C4-2B (cell line): Measurements from ENCODE around the gene MRTO4.
"Not testable (repeated sequence)": the region's sequence is repeated elsewhere in the genome, so short reads cannot be mapped to it uniquely, and the experiment has no call there.

Experiments
- H3K27ac ChIP-seq: fragments of 450-650 bp; 2 replicates; pipeline ENCODE4 v1.5.1; 2017
- ZFX ChIP-seq: fragments of 450-650 bp; IDR thresholded peaks from 2 replicates; pipeline ENCODE4 v1.6.1; 2017
- TF ChIP-seq, protein P1 (sequence below): fragments of 450-650 bp; conservative IDR thresholded peaks from 2 replicates; pipeline ENCODE4 v1.5.1; 2017; ENCODE audit warnings: mild to moderate bottlenecking

The MRTO4 gene

DNA sequence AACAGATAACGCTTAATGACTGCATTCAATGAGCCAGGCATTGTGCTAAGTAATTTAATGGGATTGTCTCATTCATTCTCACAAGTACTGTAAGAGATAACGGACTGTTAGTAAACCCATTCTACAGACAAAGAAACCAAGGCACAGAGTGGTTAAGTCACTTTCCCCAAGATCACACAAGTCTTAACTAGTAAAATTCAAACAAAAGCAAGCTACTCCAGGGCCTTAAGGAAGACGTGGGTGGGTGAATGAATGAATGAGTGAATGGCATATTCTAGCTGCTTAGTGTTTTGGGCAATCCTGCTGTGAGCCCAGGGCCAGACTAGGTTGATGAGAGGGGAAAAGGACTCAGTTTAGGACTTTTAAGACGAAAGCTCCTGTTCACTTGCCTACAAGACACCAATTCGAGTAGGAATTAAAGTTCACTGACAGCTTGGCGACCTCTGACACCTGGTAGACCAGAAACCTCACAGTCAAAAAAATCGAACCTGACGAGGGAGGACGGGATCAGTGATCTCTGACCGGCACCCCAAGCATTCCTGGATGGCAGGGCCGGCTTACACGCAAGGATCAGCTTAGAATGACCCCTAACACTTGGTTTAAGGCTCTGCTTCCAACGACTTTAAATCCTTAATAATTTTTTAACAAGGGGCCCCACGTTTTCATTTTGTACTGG is 838 bp upstream of the MRTO4 start:
- peak overlapping the region; percentile 88 for H3K27ac ChIP-seq
- TF ChIP-seq, protein P1, sequence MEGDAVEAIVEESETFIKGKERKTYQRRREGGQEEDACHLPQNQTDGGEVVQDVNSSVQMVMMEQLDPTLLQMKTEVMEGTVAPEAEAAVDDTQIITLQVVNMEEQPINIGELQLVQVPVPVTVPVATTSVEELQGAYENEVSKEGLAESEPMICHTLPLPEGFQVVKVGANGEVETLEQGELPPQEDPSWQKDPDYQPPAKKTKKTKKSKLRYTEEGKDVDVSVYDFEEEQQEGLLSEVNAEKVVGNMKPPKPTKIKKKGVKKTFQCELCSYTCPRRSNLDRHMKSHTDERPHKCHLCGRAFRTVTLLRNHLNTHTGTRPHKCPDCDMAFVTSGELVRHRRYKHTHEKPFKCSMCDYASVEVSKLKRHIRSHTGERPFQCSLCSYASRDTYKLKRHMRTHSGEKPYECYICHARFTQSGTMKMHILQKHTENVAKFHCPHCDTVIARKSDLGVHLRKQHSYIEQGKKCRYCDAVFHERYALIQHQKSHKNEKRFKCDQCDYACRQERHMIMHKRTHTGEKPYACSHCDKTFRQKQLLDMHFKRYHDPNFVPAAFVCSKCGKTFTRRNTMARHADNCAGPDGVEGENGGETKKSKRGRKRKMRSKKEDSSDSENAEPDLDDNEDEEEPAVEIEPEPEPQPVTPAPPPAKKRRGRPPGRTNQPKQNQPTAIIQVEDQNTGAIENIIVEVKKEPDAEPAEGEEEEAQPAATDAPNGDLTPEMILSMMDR = no peak
- TF ChIP-seq ZFX = no peak

DNA sequence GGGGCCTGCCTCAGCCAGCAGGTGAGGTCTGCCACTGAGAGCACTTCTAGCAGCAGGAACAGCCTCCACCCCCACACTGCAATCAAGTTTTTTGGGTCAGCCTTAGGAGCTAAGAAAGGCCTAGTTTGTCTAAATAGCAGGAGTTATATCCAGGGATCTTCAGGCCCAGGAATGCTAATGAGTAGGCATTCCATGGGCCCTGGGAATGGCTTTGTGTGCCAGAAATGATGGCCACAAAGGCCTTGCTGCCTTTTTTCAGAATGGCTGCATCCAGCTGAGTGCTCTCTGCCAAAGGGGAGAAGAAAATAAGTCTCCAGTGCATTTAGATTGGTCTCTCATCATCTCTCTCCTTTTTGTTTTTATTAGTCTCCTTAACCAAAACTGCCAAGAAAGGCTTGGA is 2.8 kb downstream of the MRTO4 start:
- TF ChIP-seq, protein P1 = no peak
- TF ChIP-seq ZFX = no peak
- H3K27ac ChIP-seq = no peak overlapping the region

DNA sequence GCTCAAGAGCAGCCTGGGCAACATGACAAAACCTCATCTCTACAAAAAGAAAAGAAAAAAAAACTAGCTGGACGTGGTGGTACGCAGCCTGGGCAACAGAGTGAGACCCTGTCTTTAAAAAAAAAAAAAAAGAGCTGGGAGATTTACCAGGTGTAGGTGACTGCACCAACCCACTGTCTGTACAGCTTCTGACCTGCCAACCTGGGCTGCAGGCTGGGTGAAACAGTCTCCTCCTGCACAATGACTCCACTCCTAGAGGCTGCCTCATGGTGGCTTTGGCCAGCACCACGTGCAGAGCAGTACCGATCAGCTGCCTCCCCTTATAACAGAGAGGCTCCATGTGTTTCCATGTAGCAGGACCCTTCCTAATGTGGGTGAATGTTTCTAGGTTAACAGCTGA is 3.7 kb downstream of the MRTO4 start:
- no peak for TF ChIP-seq ZFX
- TF ChIP-seq, protein P1 = no peak
- H3K27ac ChIP-seq = no peak overlapping the region

DNA sequence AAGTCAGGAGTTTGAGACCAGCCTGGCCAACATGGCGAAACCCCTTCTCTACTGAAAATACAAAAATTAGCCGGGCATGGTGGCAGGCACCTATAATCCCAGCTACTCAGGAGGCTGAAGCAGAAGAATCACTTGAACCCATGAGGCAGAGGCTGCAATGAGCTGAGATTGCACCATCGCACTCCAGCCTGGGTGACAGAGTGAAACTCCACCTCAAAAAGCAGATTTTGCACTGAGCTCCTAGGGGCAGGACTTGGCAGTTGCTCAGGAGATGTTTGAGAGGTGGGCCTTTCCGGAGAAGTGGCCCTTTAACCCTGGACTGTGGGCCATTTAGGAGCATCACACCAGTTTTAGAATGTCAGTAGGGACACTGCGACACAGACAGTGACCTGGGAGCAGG is 4.7 kb downstream of the MRTO4 start:
- H3K27ac ChIP-seq = not testable (repeated sequence)

DNA sequence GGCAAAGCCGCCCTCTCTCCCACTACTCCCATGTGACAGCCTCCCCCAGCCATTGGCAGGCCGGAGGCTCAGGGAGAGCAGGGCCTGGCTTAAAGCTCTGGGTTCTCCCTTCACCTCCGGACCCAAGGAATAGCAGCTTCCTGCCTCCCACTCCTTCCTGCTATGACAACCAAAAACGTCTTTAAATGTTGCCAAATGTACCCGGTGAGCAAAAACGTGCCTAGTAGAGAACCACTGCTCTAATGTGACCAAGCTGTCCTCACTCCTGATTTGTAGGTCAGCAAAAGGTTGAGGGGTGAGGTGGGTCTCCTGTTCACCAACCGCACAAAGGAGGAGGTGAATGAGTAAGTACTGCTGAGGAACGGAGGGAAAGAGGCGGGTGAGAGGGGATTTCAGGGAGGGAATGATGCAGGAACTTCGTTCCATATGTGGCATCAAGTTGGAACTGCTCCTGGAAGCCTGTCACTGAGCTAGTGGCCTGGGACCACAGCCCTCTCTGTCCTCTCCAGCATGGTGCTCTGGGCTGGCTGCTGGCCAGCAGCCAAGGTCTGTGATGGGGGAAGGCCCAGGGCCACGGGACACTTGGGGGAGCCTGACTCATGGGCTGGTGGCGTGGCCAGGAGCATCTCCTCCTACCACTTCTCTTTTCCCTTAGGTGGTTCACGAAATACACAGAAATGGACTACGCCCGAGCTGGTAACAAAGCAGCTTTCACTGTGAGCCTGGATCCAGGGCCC is 5.7 kb downstream of the MRTO4 start:
- TF ChIP-seq ZFX = no peak
- TF ChIP-seq, protein P1 = no peak
- H3K27ac ChIP-seq = no peak overlapping the region

DNA sequence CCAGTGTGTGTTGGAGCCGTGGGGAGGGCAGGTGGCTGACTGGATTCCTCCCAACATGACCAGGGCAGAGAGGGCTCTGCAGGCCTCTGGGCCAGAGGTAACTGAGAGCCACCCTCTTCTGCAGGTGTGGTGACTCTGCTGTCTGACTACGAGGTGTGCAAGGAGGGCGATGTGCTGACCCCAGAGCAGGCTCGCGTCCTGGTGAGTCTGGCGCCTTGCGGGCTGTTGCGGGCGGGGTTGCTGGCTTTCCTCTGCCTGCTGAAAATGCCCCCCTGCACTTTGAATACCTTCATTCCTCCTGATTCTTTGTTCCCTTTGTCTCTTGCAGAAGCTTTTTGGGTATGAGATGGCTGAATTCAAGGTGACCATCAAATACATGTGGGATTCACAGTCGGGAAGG is 6.7 kb downstream of the MRTO4 start:
- H3K27ac ChIP-seq = no peak overlapping the region
- TF ChIP-seq ZFX = no peak
- TF ChIP-seq, protein P1 = no peak

DNA sequence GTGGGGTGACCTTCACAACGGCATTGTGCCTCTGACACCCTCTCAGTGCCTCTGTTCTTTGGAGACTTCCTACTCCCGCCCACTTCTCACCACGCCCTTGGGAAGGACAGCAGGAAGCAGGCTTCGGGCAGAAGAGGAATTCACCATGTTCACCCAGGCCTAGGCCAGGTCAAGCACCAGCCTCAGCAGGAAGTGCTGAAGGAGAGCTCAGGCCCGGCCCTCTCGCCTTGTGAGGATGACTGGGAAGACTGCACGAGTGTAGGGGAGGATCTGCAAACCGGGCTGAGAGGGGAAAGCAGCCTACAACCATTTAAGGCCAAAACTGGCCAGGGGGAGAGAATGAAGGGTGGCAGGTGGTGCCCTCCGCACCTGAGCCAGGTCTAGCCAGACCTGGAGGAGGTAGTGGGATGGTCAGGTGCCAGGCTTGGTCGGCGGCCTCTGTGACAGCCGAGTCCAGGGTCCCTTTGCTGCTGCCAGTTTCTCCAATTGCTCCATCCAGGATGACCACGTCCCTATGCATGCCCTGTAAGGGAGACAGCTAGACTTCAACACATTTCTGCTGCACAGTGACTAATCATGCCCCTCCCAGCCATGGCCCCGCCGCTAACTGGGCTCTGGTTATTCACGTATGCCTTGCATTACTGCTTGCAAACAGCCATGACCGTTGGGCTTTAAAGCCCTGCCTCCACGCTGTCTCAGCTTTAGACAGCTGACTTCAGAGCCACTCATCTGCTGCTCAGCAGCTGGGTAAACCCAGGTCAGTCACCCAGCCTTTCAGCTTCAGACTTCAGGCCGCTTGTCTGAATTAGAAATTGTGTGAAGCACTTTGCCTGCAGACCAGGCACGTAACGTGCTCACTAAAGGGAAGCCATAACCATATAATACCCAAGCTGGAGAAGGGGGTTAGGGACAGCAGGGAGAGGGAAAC is 8.9 kb downstream of the MRTO4 start:
- TF ChIP-seq, protein P1 = no peak
- TF ChIP-seq ZFX = no peak

More for the DNA sequence above, 8.9 kb downstream of the MRTO4 start:
- H3K27ac ChIP-seq = no peak overlapping the region
